HCT116 (cell line): Measurements from ENCODE around the gene SEMA7A.

ENCODE experiments used
- JUND ChIP-seq: IDR thresholded peaks from 2 replicates; pipeline ENCODE4 v1.6.1; 2012
- POLR2A ChIP-seq: IDR thresholded peaks from 2 replicates; pipeline ENCODE4 v1.7.0; 2011; ENCODE audit warnings: borderline replicate concordance; ENCODE audit not compliant: insufficient read depth, insufficient read length; ENCODE audit errors: extremely low read depth
- POLR2AphosphoS5 ChIP-seq: IDR thresholded peaks from 2 replicates; pipeline ENCODE4 v1.6.1; 2011; ENCODE audit warnings: mild to moderate bottlenecking, low read depth, low read length, moderate library complexity
- SP1 ChIP-seq: IDR thresholded peaks from 2 replicates; pipeline ENCODE4 v1.6.1; 2012; ENCODE audit warnings: low read depth
- YY1 ChIP-seq: IDR thresholded peaks from 2 replicates; pipeline ENCODE4 v1.6.1; 2011; ENCODE audit warnings: low read length, low read depth, moderate library complexity, mild to moderate bottlenecking; ENCODE audit not compliant: insufficient replicate concordance; ENCODE audit errors: extremely low read depth
- TF ChIP-seq, protein P1 (sequence below), 3 experiments: fragments of 200-600 bp in 1 of 3; sonication (generic) in 1 of 3; IDR thresholded peaks in 2 of 3; conservative IDR thresholded peaks in 1 of 3; 2 replicates each; pipeline ENCODE4 v1.5.1; 2012 to 2017; ENCODE audit warnings: low read depth in 2 of 3, low read length in 2 of 3, antibody characterized with exemption in 1 of 3, borderline replicate concordance in 1 of 3, control low read depth in 1 of 3, mild to moderate bottlenecking in 1 of 3, mixed read lengths in 1 of 3, mixed run types in 1 of 3, moderate library complexity in 1 of 3; ENCODE audit not compliant: insufficient read depth in 1 of 3
- TF ChIP-seq, protein P2 (sequence below): IDR thresholded peaks from 2 replicates; pipeline ENCODE4 v1.6.1; 2011; ENCODE audit warnings: mild to moderate bottlenecking, low read length, moderate library complexity; ENCODE audit not compliant: insufficient replicate concordance; ENCODE audit errors: extremely low read depth

DNA sequence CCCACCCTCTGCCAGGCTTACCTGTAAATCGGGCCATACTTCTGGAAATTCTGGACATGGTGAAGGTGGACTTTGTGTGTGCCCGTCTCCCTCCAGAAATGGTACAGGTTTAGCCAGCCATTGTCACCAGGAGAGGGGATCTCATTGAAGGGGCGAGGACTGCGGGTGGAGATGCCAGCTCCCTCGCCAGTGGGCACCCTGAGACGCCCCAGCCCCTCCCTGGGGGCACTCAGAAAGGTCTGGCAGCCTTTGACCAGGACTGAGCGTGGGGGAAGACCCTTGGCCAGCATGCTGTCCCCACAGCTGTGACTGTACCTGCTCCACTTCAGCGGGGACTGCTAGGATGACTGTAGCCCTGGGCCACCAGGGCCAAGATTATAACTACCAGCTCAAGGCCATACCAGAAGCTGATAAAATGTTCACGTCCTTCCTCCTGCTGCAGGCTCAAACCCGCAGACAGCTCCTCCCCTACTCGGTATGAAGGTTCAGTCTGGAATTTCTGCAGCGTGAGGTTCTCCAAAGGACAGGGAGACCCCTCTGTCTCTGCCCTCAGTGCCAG, 66.4 kb downstream of the SEMA7A start, which contains the start of gene CYP11A1:
- TF ChIP-seq, protein P1, sequence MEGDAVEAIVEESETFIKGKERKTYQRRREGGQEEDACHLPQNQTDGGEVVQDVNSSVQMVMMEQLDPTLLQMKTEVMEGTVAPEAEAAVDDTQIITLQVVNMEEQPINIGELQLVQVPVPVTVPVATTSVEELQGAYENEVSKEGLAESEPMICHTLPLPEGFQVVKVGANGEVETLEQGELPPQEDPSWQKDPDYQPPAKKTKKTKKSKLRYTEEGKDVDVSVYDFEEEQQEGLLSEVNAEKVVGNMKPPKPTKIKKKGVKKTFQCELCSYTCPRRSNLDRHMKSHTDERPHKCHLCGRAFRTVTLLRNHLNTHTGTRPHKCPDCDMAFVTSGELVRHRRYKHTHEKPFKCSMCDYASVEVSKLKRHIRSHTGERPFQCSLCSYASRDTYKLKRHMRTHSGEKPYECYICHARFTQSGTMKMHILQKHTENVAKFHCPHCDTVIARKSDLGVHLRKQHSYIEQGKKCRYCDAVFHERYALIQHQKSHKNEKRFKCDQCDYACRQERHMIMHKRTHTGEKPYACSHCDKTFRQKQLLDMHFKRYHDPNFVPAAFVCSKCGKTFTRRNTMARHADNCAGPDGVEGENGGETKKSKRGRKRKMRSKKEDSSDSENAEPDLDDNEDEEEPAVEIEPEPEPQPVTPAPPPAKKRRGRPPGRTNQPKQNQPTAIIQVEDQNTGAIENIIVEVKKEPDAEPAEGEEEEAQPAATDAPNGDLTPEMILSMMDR (IDR thresholded peaks at IDR 0.05 in 2 of 3, conservative IDR thresholded peaks at IDR 0.05 in 1 of 3; ENCODE audit: borderline replicate concordance in 1 of 3, insufficient read depth in 1 of 3, low read depth in 2 of 3, low read length in 2 of 3), result no peak
- TF ChIP-seq POLR2AphosphoS5 (no peak), JUND (no peak), YY1 (no peak), SP1 (no peak), POLR2A (no peak)
- TF ChIP-seq, protein P2, sequence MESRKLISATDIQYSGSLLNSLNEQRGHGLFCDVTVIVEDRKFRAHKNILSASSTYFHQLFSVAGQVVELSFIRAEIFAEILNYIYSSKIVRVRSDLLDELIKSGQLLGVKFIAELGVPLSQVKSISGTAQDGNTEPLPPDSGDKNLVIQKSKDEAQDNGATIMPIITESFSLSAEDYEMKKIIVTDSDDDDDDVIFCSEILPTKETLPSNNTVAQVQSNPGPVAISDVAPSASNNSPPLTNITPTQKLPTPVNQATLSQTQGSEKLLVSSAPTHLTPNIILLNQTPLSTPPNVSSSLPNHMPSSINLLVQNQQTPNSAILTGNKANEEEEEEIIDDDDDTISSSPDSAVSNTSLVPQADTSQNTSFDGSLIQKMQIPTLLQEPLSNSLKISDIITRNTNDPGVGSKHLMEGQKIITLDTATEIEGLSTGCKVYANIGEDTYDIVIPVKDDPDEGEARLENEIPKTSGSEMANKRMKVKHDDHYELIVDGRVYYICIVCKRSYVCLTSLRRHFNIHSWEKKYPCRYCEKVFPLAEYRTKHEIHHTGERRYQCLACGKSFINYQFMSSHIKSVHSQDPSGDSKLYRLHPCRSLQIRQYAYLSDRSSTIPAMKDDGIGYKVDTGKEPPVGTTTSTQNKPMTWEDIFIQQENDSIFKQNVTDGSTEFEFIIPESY, result no peak
